Breast epithelium (tissue), 3 donors: ENCODE measurements around the gene APLP2.
"Not testable (repeated sequence)": the region's sequence is repeated elsewhere in the genome, so short reads cannot be mapped to it uniquely, and the experiment has no call there.

ENCODE experiments used
- CTCF ChIP-seq, 3 donors: fragments of 450-650 bp; IDR thresholded peaks; one replicate each; pipeline ENCODE4 v1.5.1; 2016 to 2017; ENCODE audit warnings: antibody characterized with exemption in 3 of 3, mild to moderate bottlenecking in 3 of 3, moderate library complexity in 3 of 3
- POLR2A ChIP-seq: fragments of 450-650 bp; IDR thresholded peaks from one replicate; pipeline ENCODE4 v1.6.1; 2016; ENCODE audit warnings: antibody characterized with exemption, mild to moderate bottlenecking, moderate library complexity

- not testable (repeated sequence) for TF ChIP-seq POLR2A; CTCF (IDR thresholded peaks at IDR 0.05)
Measured at GRCh38 chr11:130172001-130172400, 102.3 kb downstream of the APLP2 start.
